ENCODE data around the gene CDH13. TPM values are rescaled to one million over a fixed set of nuclear protein-coding genes. Genes with fewer than 3 reads are reported as not detected.

CDH13 gene
- total RNA-seq, 1 donor from 2014 or later, result 81.1 TPM

- no peaks in the 10 kb centered on the region for H3K36me3 Mint-ChIP-seq (ENCODE audit: unreplicated experiment)
- peaks cover 29% of the 10 kb centered on the region for H3K4me1 Mint-ChIP-seq (ENCODE audit: low read depth, unreplicated experiment)
- peak overlapping the region; percentile 86 for H3K27ac Mint-ChIP-seq (ENCODE audit: unreplicated experiment)
- no peak for TF ChIP-seq CTCF (IDR thresholded peaks at IDR 0.05; ENCODE audit: partially characterized antibody, unreplicated experiment)
- peaks cover 8% of the 10 kb centered on the region for H3K9me3 Mint-ChIP-seq (ENCODE audit: unreplicated experiment)
- H3K27me3 Mint-ChIP-seq (ENCODE audit: unreplicated experiment), result peaks cover 3% of the 10 kb centered on the region
- H3K4me3 Mint-ChIP-seq (ENCODE audit: unreplicated experiment), result peak overlapping the region; percentile 47
- DNase-seq, result no peak
These were observed 711.4 kb downstream of the CDH13 start for GRCh38 chr16:83338138-83338537.

- Mint-ChIP-seq H3K9me3 (ENCODE audit: unreplicated experiment) (peaks cover 8% of the 10 kb centered on the region), H3K4me3 (ENCODE audit: unreplicated experiment) (peak overlapping the region; percentile 47), H3K27ac (ENCODE audit: unreplicated experiment) (peak overlapping the region; percentile 86), H3K27me3 (ENCODE audit: unreplicated experiment) (peaks cover 3% of the 10 kb centered on the region), H3K4me1 (ENCODE audit: low read depth, unreplicated experiment) (peaks cover 29% of the 10 kb centered on the region), H3K36me3 (ENCODE audit: unreplicated experiment) (no peaks in the 10 kb centered on the region)
- no peak for TF ChIP-seq CTCF (IDR thresholded peaks at IDR 0.05; ENCODE audit: partially characterized antibody, unreplicated experiment)
- DNase-seq, result no peak
These were observed 712.2 kb downstream of the CDH13 start for GRCh38 chr16:83338941-83339340.

- TF ChIP-seq CTCF (IDR thresholded peaks at IDR 0.05; ENCODE audit: partially characterized antibody, unreplicated experiment), result no peak
- H3K4me1 Mint-ChIP-seq (ENCODE audit: low read depth, unreplicated experiment), result peaks cover 21% of the 10 kb centered on the region
- no peak overlapping the region for H3K27ac Mint-ChIP-seq (ENCODE audit: unreplicated experiment)
- no peak overlapping the region for H3K4me3 Mint-ChIP-seq (ENCODE audit: unreplicated experiment)
- peaks cover under 1% of the 10 kb centered on the region for H3K27me3 Mint-ChIP-seq (ENCODE audit: unreplicated experiment)
- no peak for DNase-seq
- peaks cover 5% of the 10 kb centered on the region for H3K9me3 Mint-ChIP-seq (ENCODE audit: unreplicated experiment)
- no peaks in the 10 kb centered on the region for H3K36me3 Mint-ChIP-seq (ENCODE audit: unreplicated experiment)
These were observed 717.2 kb downstream of the CDH13 start for GRCh38 chr16:83343935-83344366.

GRCh38 chr16:83345846-83346640 lies 719.3 kb downstream of the CDH13 start:
- no peak for TF ChIP-seq CTCF (IDR thresholded peaks at IDR 0.05; ENCODE audit: partially characterized antibody, unreplicated experiment)
- Mint-ChIP-seq H3K27me3 (ENCODE audit: unreplicated experiment) (no peaks in the 10 kb centered on the region), H3K27ac (ENCODE audit: unreplicated experiment) (peak overlapping the region; percentile 84), H3K36me3 (ENCODE audit: unreplicated experiment) (no peaks in the 10 kb centered on the region), H3K4me1 (ENCODE audit: low read depth, unreplicated experiment) (peaks cover 10% of the 10 kb centered on the region), H3K4me3 (ENCODE audit: unreplicated experiment) (peak overlapping the region; percentile 45), H3K9me3 (ENCODE audit: unreplicated experiment) (peaks cover 4% of the 10 kb centered on the region)
- DNase-seq, result peak; percentile 21

- Mint-ChIP-seq H3K36me3 (ENCODE audit: unreplicated experiment) (no peaks in the 10 kb centered on the region), H3K27ac (ENCODE audit: unreplicated experiment) (no peak overlapping the region), H3K4me3 (ENCODE audit: unreplicated experiment) (no peak overlapping the region), H3K4me1 (ENCODE audit: low read depth, unreplicated experiment) (peaks cover 10% of the 10 kb centered on the region), H3K9me3 (ENCODE audit: unreplicated experiment) (peaks cover 4% of the 10 kb centered on the region), H3K27me3 (ENCODE audit: unreplicated experiment) (no peaks in the 10 kb centered on the region)
- TF ChIP-seq CTCF (IDR thresholded peaks at IDR 0.05; ENCODE audit: partially characterized antibody, unreplicated experiment), result no peak
- no peak for DNase-seq
These were observed 722.2 kb downstream of the CDH13 start for GRCh38 chr16:83348991-83349390.
